Natural killer cell (primary cell): Measurements from ENCODE around the gene HYAL1. TPM values are rescaled to one million over a fixed set of nuclear protein-coding genes. Genes with fewer than 3 reads are reported as not detected.
A peak's percentile ranks its signal among the peaks of the same experiment; 100 is the strongest.

ENCODE experiments used
- ATAC-seq, 3 donors: fragments of 150-1000 bp in 2 of 3; fragments of 200-7000 bp in 1 of 3; cut with Tn5 transposase; 1 replicate in 1 of 3; 2 replicates in 2 of 3; pipeline ENCODE4 v1.10.0; 2021; ENCODE audit warnings: mild to moderate bottlenecking in 2 of 3, moderate library complexity in 2 of 3
- DNase-seq, 2 donors: peaks; one replicate each; pipeline versions ENCODE4 v3.0.0 to v3.0.0-alpha.2; 2013 to 2021; ENCODE audit warnings: mixed read lengths in 1 of 2
- H3K27ac ChIP-seq: one replicate; pipeline ENCODE4 v1.5.1; 2013; ENCODE audit warnings: mild to moderate bottlenecking, low read length
- H3K27me3 ChIP-seq: one replicate; pipeline ENCODE4 v1.6.1; 2013; ENCODE audit warnings: low read length; ENCODE audit not compliant: control insufficient read depth, insufficient read depth
- H3K36me3 ChIP-seq: one replicate; pipeline ENCODE4 v1.6.1; 2013; ENCODE audit warnings: low read length; ENCODE audit not compliant: control insufficient read depth, insufficient read depth
- H3K4me1 ChIP-seq: one replicate; pipeline ENCODE4 v1.6.1; 2013; ENCODE audit warnings: low read length; ENCODE audit not compliant: control insufficient read depth, insufficient read depth
- H3K4me3 ChIP-seq: one replicate; pipeline ENCODE4 v1.5.1; 2013; ENCODE audit warnings: low read length
- H3K9me3 ChIP-seq: one replicate; pipeline ENCODE4 v1.6.1; 2013; ENCODE audit warnings: low read length; ENCODE audit not compliant: control insufficient read depth, insufficient read depth
- H3K27ac Mint-ChIP-seq, 2 donors: one replicate each; pipeline ENCODE4 v1.8.0; 2022; ENCODE audit warnings: mild to moderate bottlenecking in 2 of 2, mixed read lengths in 2 of 2, moderate library complexity in 1 of 2
- H3K27me3 Mint-ChIP-seq, 2 donors: one replicate each; pipeline ENCODE4 v1.8.0; 2022; ENCODE audit warnings: low read depth in 2 of 2, mixed read lengths in 2 of 2
- H3K36me3 Mint-ChIP-seq: one replicate; pipeline ENCODE4 v1.8.0; 2022; ENCODE audit warnings: mixed read lengths
- H3K4me1 Mint-ChIP-seq, 2 donors: one replicate each; pipeline ENCODE4 v1.8.0; 2022; ENCODE audit warnings: mixed read lengths in 2 of 2
- H3K4me3 Mint-ChIP-seq: one replicate; pipeline ENCODE4 v1.8.0; 2022; ENCODE audit warnings: mild to moderate bottlenecking, moderate library complexity, mixed read lengths
- H3K9me3 Mint-ChIP-seq, 2 donors: one replicate each; pipeline ENCODE4 v1.8.0; 2022; ENCODE audit warnings: mixed read lengths in 2 of 2
- WGBS: methylation state at CpG from one replicate; pipeline ENCODE4 v1.1.7; 2013; ENCODE audit warnings: missing lambda C conversion rate; ENCODE audit not compliant: insufficient coverage; 5-methylcytosine and 5-hydroxymethylcytosine counted together
- intact Hi-C: fragments of 100-400 bp; cut with micrococcal nuclease; formaldehyde crosslinking; loops from one replicate; pipeline ENCODE4 v1.14.2; 2022
- total RNA-seq, 4 donors: library from RNA; stranded (reverse); fragments of 120-200 nt in 1 of 4; gene quantifications; one replicate each; pipeline versions ENCODE4 v1.2.3 to v1.2.4, GENCODE V29; 2013 to 2022
- TF ChIP-seq, protein P1 (sequence below): fragments of 200-600 bp; IDR thresholded peaks from one replicate; pipeline ENCODE4 v1.8.0; 2022; ENCODE audit warnings: antibody characterized with exemption

The HYAL1 gene
- total RNA-seq, 3 donors from 2014 or later (not counting 1 experiment from before 2014, with no cell fraction given): 0.82 to 1.2 TPM; not detected in 1

DNA sequence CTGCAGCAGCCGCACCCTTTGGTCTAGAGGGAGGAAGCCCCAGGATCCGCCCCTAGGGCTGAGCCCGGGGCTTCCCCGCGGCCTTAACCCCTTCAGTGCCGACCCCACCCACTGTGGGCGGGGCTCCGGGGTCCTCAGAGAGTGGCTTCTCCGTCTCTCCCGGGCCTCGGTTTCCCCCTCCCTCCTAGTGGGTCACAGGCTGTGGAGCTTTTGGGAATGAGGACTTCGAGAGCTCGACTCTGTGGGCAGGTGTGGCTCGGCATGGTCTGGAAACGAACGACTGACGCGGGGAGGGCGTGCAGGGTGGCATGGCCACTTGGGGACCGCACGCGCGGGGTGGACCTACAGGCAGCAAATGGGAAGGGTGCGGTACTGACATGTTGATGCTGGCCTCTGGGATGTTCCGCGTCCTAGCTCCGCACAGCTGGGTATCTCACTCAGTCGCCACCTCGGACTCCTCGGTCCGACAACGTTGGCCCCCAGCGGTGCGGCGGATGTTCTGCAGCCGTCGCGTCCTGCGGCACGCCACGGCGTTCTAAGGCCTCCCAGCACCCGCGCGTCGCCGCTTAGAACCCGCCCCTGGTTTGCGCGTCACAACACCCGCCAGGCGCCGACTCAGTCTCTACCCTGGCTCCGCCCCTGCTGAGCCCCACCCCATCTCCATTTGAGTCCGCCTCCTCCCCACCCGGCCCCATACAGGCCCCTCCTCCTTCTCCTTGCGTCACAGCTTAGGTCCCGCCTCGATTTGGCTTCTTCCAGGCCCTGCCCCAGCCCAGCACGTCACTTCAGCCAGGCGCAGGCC lies 4.3 kb downstream of the HYAL1 start, which contains the start of the genes HYAL3 and NAA80:
TSS of gene HYAL3 (minus strand) at position 570 of the 802 bp plus-strand sequence. CDS start 3,803 bp downstream, outside the sequence.
TSS of gene NAA80 (minus strand) at position 570 of the 802 bp plus-strand sequence. CDS start 1,942 bp downstream, outside the sequence.
- DNase-seq: peak; percentile 99 to 100
- Histone ChIP-seq H3K27me3 (no peaks in the 10 kb centered on the region), H3K4me1 (peaks cover 27% of the 10 kb centered on the region), H3K4me3 (peak within 1 kb of the TSS; percentile 99), H3K36me3 (peaks cover 2% of the 10 kb centered on the region), H3K9me3 (no peaks in the 10 kb centered on the region), H3K27ac (peak within 1 kb of the TSS; percentile 96)
- H3K4me1 Mint-ChIP-seq: peaks cover 18 to 33% of the 10 kb centered on the region in 2 donors
- TF ChIP-seq, protein P1, sequence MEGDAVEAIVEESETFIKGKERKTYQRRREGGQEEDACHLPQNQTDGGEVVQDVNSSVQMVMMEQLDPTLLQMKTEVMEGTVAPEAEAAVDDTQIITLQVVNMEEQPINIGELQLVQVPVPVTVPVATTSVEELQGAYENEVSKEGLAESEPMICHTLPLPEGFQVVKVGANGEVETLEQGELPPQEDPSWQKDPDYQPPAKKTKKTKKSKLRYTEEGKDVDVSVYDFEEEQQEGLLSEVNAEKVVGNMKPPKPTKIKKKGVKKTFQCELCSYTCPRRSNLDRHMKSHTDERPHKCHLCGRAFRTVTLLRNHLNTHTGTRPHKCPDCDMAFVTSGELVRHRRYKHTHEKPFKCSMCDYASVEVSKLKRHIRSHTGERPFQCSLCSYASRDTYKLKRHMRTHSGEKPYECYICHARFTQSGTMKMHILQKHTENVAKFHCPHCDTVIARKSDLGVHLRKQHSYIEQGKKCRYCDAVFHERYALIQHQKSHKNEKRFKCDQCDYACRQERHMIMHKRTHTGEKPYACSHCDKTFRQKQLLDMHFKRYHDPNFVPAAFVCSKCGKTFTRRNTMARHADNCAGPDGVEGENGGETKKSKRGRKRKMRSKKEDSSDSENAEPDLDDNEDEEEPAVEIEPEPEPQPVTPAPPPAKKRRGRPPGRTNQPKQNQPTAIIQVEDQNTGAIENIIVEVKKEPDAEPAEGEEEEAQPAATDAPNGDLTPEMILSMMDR: peak; percentile 45
- H3K36me3 Mint-ChIP-seq: no peaks in the 10 kb centered on the region
- H3K27me3 Mint-ChIP-seq: no peaks in the 10 kb centered on the region
- H3K4me3 Mint-ChIP-seq: peak within 1 kb of the TSS; percentile 97
- intact Hi-C loops: loop anchor here (1.0 to 5.0 kb wide), 3 partner anchors 38 to 61 kb away; partner anchors contain the start of gene TMEM115
- ATAC-seq: peak; percentile 90 to 97 (median 91)
- H3K27ac Mint-ChIP-seq: peak within 1 kb of the TSS; percentile 95 to 97
- under 1% methylated on average over 61 of the region's 61 CpGs for WGBS
- no peaks in the 10 kb centered on the region for H3K9me3 Mint-ChIP-seq

DNA sequence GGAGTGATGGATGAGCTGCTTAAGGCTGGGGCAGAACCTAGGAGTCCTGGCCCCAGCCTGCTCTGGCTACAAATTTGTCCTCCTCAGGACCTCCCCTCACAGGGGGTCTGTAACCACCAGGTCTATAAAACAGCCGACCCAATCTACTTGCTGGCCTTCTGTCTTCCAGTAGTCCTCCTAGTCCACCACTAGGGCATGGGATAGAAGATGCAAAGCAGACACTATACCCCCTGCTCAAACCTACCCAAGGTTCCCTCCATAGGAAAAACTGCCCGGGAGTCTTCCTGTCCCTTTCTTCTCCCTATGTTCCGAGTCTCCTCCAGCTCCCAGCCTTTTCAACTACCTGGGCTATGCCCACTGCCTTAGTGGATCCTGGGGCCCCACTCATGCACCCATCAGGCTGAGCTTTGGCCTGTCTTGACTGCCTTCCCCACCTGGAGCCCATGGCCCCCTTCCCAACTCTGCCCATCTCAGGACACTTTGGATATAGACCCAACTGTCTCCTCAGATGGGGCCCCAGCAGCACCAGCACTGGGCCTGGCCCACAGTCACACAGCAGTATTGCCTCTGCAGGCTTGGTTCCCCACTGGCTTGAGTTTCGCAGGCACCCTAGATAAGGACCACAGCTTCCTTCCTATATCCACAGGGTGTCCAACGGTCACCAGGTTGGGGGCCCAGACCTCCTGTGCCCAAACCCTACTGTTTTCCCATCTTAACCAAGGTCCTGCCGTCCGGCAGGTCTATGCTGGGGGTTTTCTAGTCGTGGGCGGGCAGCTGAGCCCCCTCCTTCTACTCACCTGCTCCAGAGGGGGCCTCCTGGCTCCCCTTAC lies 5.3 kb downstream of the HYAL1 start:
- ATAC-seq (no peak), DNase-seq (peak in 1 of 2 donors; percentile 42)
- Mint-ChIP-seq H3K4me1 (peaks cover 18 to 33% of the 10 kb centered on the region in 2 donors), H3K27ac (peak overlapping the region; percentile 95 to 97), H3K27me3 (no peaks in the 10 kb centered on the region), H3K9me3 (no peaks in the 10 kb centered on the region), H3K36me3 (no peaks in the 10 kb centered on the region), H3K4me3 (peak overlapping the region; percentile 49)
- WGBS: 31% methylated on average over 9 of the region's 9 CpGs
- peak overlapping the region; percentile 99 for H3K4me3 ChIP-seq
- TF ChIP-seq, protein P1: no peak
- H3K27ac ChIP-seq: peak overlapping the region; percentile 96
- intact Hi-C loops: loop anchor here (5.0 kb wide), 1 partner anchor 39 kb away; no protein-coding TSS in a partner anchor
- no peaks in the 10 kb centered on the region for H3K27me3 ChIP-seq
- peaks cover 2% of the 10 kb centered on the region for H3K36me3 ChIP-seq
- H3K4me1 ChIP-seq: peaks cover 27% of the 10 kb centered on the region
- no peaks in the 10 kb centered on the region for H3K9me3 ChIP-seq

DNA sequence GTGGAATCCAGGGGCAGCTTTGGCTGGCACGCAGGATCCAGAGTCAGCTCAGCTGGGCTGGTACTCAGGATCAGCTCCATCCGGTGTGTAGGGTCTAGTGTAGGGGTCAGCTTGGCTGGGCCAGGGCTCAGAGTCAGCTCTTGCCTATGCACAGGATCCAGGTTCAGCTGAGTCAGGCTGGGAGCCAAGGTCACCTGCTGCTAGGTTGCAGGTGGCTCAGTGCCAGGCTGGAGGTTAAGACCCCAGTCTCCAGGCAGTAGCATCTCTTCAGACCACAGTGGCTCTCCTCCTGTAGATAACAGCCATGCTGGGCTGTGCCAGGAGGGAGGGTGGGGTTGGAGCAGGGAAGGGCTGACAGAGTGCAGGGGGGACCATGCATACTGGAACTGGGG lies 6.0 kb downstream of the HYAL1 start:
- peak overlapping the region in 1 of 2 donors; percentile 97 for H3K27ac Mint-ChIP-seq
- Histone ChIP-seq H3K36me3 (peaks cover 2% of the 10 kb centered on the region), H3K4me3 (no peak overlapping the region), H3K27ac (no peak overlapping the region), H3K4me1 (peaks cover 34% of the 10 kb centered on the region), H3K9me3 (no peaks in the 10 kb centered on the region), H3K27me3 (no peaks in the 10 kb centered on the region)
- peaks cover 25 to 40% of the 10 kb centered on the region in 2 donors for H3K4me1 Mint-ChIP-seq
- DNase-seq (peak in 1 of 2 donors; percentile 28), ATAC-seq (no peak)
- TF ChIP-seq, protein P1: no peak
- intact Hi-C loops: loop anchor here (5.0 kb wide), 1 partner anchor 40 kb away; no protein-coding TSS in a partner anchor
- H3K27me3 Mint-ChIP-seq: no peaks in the 10 kb centered on the region
- no peak overlapping the region for H3K4me3 Mint-ChIP-seq
- no peaks in the 10 kb centered on the region for H3K9me3 Mint-ChIP-seq
- no peaks in the 10 kb centered on the region for H3K36me3 Mint-ChIP-seq
- 95% methylated on average over 2 of the region's 2 CpGs for WGBS
